ENCODE data around the gene TSPAN4. TPM values are rescaled to one million over a fixed set of nuclear protein-coding genes. Genes with fewer than 3 reads are reported as not detected.

Gene TSPAN4
- total and polyA plus RNA-seq, 10 of the 15 experiments (the other 5 are each of a cell fraction or from before 2014, with no cell fraction given) = 0.37 to 14.0 (median 8.5) TPM; not detected in 1

DNA sequence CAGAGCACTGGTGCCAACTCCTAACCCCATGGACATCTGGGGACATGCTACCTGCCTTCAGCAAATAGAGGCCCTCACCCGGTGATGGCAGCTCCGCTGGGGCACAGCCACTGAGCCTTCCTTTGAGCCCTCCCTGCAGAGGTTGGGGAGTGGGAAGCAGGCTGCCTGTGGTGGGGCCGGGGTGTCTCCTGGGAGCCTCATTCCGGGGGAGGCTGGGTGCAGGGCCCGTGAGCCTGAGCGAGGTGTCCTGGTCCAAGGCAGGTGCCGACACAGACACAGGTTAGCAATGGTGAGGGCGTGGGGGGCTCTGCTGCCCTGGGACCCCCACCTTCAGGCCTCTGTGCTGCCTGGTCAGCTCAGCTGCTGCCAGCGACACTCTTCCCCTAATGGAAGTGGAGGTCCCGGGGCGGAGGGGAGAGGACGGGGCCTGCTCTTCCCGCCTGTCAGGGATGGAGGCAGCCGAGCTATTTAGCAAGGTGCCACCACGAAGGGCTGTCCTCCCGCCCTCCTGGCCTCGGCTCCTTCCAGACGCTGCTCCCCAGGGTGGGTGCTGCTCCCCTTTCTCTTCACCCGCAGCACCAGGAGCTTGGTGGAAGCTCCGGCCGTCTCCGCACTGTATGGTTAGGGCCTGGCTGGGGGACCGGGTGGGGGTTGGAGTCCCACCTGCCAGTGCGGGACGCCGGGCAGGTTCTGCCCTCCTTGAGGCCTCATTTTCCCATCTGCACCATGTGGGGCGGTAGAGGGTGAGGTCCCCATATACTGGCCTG lies 11.2 kb downstream of the TSPAN4 start (continued):
- no peak for TF ChIP-seq SIX5 (IDR thresholded peaks at IDR 0.05; ENCODE audit: low read depth, low read length, severe bottlenecking)
- no peak for TF ChIP-seq USF2 (IDR thresholded peaks at IDR 0.05; ENCODE audit: borderline replicate concordance, low read depth, low read length)
- TF ChIP-seq, protein P1, sequence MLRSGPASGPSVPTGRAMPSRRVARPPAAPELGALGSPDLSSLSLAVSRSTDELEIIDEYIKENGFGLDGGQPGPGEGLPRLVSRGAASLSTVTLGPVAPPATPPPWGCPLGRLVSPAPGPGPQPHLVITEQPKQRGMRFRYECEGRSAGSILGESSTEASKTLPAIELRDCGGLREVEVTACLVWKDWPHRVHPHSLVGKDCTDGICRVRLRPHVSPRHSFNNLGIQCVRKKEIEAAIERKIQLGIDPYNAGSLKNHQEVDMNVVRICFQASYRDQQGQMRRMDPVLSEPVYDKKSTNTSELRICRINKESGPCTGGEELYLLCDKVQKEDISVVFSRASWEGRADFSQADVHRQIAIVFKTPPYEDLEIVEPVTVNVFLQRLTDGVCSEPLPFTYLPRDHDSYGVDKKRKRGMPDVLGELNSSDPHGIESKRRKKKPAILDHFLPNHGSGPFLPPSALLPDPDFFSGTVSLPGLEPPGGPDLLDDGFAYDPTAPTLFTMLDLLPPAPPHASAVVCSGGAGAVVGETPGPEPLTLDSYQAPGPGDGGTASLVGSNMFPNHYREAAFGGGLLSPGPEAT (IDR thresholded peaks at IDR 0.05; ENCODE audit: low read depth) = no peak
- TF ChIP-seq CEBPB (IDR thresholded peaks at IDR 0.05; ENCODE audit: borderline replicate concordance in 1 of 2, low read depth in 2 of 2, low read length in 2 of 2) = no peak
- TF ChIP-seq SMAD5 (IDR thresholded peaks at IDR 0.05; ENCODE audit: low read depth) = no peak
- no peak for TF ChIP-seq USF1 (IDR thresholded peaks at IDR 0.05; ENCODE audit: borderline replicate concordance, extremely low read length, insufficient read depth, low read depth, low read length)
- TF ChIP-seq NR2C1 (IDR thresholded peaks at IDR 0.05) = no peak
